ENCODE measurements around the gene BCLAF1.

BCLAF1 gene

GRCh38 chr6:136337121-136337520 lies 47.5 kb upstream of the BCLAF1 start:
- Histone ChIP-seq H3K79me2 (ENCODE audit: low read length) (no peaks in the 10 kb centered on the region), H2AFZ (ENCODE audit: low read length) (no peak overlapping the region), H3K9ac (ENCODE audit: low read length) (no peak overlapping the region), H3K27me3 (replicated peaks; ENCODE audit: insufficient read depth, low read length) (no peaks in the 10 kb centered on the region), H3K4me2 (ENCODE audit: low read depth, low read length) (no peak overlapping the region), H3F3A (ENCODE audit: insufficient read depth, low read length) (no peaks in the 10 kb centered on the region), H3K27ac (ENCODE audit: low read length) (no peak overlapping the region), H3K36me3 (replicated peaks; ENCODE audit: insufficient read depth, low read length) (no peaks in the 10 kb centered on the region), H3K4me1 (ENCODE audit: low read length) (no peaks in the 10 kb centered on the region), H3K4me3 (ENCODE audit: low read length) (no peak overlapping the region), H3K9me2 (replicated peaks; ENCODE audit: insufficient read depth, low read length) (no peaks in the 10 kb centered on the region), H3K9me3 (replicated peaks; ENCODE audit: insufficient read depth, low read length) (no peaks in the 10 kb centered on the region), H4K20me1 (ENCODE audit: insufficient read depth, low read length) (no peaks in the 10 kb centered on the region)
- DNase-seq: no peak
- no peak for TF ChIP-seq CTCF (IDR thresholded peaks at IDR 0.05; ENCODE audit: low read length)
- no peak for TF ChIP-seq EZH2phosphoT487 (IDR thresholded peaks at IDR 0.05; ENCODE audit: low read length)
- no peak for TF ChIP-seq EZH2 (optimal IDR thresholded peaks at IDR 0.05; ENCODE audit: low read depth, low read length)

- Histone ChIP-seq H3K4me3 (ENCODE audit: low read length) (no peak overlapping the region), H3K9me3 (replicated peaks; ENCODE audit: insufficient read depth, low read length) (no peaks in the 10 kb centered on the region)
- no peak for DNase-seq
These were observed 46.2 kb upstream of the BCLAF1 start for GRCh38 chr6:136335736-136336363.

GRCh38 chr6:136334853-136335252 lies 45.2 kb upstream of the BCLAF1 start:
- Histone ChIP-seq H3K4me2 (ENCODE audit: low read depth, low read length) (no peak overlapping the region), H3K4me3 (ENCODE audit: low read length) (no peak overlapping the region), H3K79me2 (ENCODE audit: low read length) (no peaks in the 10 kb centered on the region), H3K4me1 (ENCODE audit: low read length) (no peaks in the 10 kb centered on the region), H3K9me3 (replicated peaks; ENCODE audit: insufficient read depth, low read length) (no peaks in the 10 kb centered on the region), H3K27ac (ENCODE audit: low read length) (no peak overlapping the region), H2AFZ (ENCODE audit: low read length) (no peak overlapping the region), H3F3A (ENCODE audit: insufficient read depth, low read length) (no peaks in the 10 kb centered on the region), H4K20me1 (ENCODE audit: insufficient read depth, low read length) (no peaks in the 10 kb centered on the region), H3K9me2 (replicated peaks; ENCODE audit: insufficient read depth, low read length) (no peaks in the 10 kb centered on the region), H3K27me3 (replicated peaks; ENCODE audit: insufficient read depth, low read length) (no peaks in the 10 kb centered on the region), H3K36me3 (replicated peaks; ENCODE audit: insufficient read depth, low read length) (no peaks in the 10 kb centered on the region), H3K9ac (ENCODE audit: low read length) (no peak overlapping the region)
- no peak for DNase-seq
- TF ChIP-seq CTCF (IDR thresholded peaks at IDR 0.05; ENCODE audit: low read length) (no peak), EZH2 (optimal IDR thresholded peaks at IDR 0.05; ENCODE audit: low read depth, low read length) (no peak), EZH2phosphoT487 (IDR thresholded peaks at IDR 0.05; ENCODE audit: low read length) (no peak)

More at GRCh38 chr6:136335736-136336363, 46.2 kb upstream of the BCLAF1 start:
- TF ChIP-seq CTCF (IDR thresholded peaks at IDR 0.05; ENCODE audit: low read length): no peak
- TF ChIP-seq EZH2 (optimal IDR thresholded peaks at IDR 0.05; ENCODE audit: low read depth, low read length): no peak
- no peak for TF ChIP-seq EZH2phosphoT487 (IDR thresholded peaks at IDR 0.05; ENCODE audit: low read length)
- no peak overlapping the region for H3K4me2 ChIP-seq (ENCODE audit: low read depth, low read length)
- H4K20me1 ChIP-seq (ENCODE audit: insufficient read depth, low read length): no peaks in the 10 kb centered on the region
- no peaks in the 10 kb centered on the region for H3K9me2 ChIP-seq (replicated peaks; ENCODE audit: insufficient read depth, low read length)
- no peak overlapping the region for H2AFZ ChIP-seq (ENCODE audit: low read length)
- no peaks in the 10 kb centered on the region for H3K36me3 ChIP-seq (replicated peaks; ENCODE audit: insufficient read depth, low read length)
- no peak overlapping the region for H3K27ac ChIP-seq (ENCODE audit: low read length)
- H3K27me3 ChIP-seq (replicated peaks; ENCODE audit: insufficient read depth, low read length): no peaks in the 10 kb centered on the region
- H3K79me2 ChIP-seq (ENCODE audit: low read length): no peaks in the 10 kb centered on the region
- H3F3A ChIP-seq (ENCODE audit: insufficient read depth, low read length): no peaks in the 10 kb centered on the region
- H3K9ac ChIP-seq (ENCODE audit: low read length): no peak overlapping the region
- no peaks in the 10 kb centered on the region for H3K4me1 ChIP-seq (ENCODE audit: low read length)

Measured in MM.1S (cell line).